ENCODE results near the gene AKAP12. TPM values are rescaled to one million over a fixed set of nuclear protein-coding genes. Genes with fewer than 3 reads are reported as not detected.

The AKAP12 gene
- polyA plus RNA-seq, 2 of the 4 experiments (the other 2 are of a cell fraction): 32.1 to 192 TPM

DNA sequence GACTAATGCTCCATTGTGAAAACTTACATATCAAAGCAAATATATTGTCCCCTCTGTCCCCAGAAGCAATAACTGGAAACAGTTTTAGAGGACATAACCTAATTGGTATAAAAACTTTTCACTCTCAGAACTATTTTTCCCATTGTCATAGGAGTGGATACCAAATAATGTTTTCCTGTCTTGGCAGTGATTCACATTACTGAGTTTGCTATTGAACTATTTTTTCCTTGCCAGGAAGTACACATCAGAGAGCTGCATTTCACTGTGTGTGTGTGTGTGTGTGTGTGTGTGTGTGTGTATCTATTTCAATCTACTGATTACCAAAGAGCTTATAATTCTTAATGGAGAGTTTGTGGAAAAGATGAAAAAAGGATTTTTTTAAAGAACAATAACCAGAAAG lies 45.4 kb downstream of the AKAP12 start:
- ATAC-seq: no peak
- DNase-seq (ENCODE audit: low read depth in 1 of 2, low spot score in 1 of 2): no peak
- no peaks in the 10 kb centered on the region for H3K9me3 ChIP-seq
- ChIA-PET POLR2A (interaction anchor here (0.6 kb wide), 1 partner anchor 916 kb away, joined by 3 read pairs; no protein-coding TSS in a partner anchor), CTCF (no interaction called here)
- no peak for FAIRE-seq
- H3K4me2 ChIP-seq: no peak overlapping the region
- no peak overlapping the region for H3K27ac ChIP-seq
- H3K4me3 ChIP-seq: no peak overlapping the region
- peaks cover 4% of the 10 kb centered on the region; the same call in 2 of the 3 replicates for H3K4me1 ChIP-seq
- no peak for TF ChIP-seq CBX8 (IDR thresholded peaks at IDR 0.05)
- TF ChIP-seq NPAS2 (CRISPR knock-in tag; IDR thresholded peaks at IDR 0.05; ENCODE audit: borderline replicate concordance): no peak
- TF ChIP-seq NFE2L2 (conservative IDR thresholded peaks at IDR 0.05; ENCODE audit: low read length): no peak
- no peak for TF ChIP-seq CEBPB (IDR thresholded peaks at IDR 0.05)
- TF ChIP-seq BHLHE40 (IDR thresholded peaks at IDR 0.05; ENCODE audit: low read depth, low read length): no peak
- no peak for TF ChIP-seq MYC (IDR thresholded peaks at IDR 0.05; ENCODE audit: borderline replicate concordance, low read length)
- no peak for TF ChIP-seq RAD21 (conservative IDR thresholded peaks at IDR 0.05 in 1 of 2, IDR thresholded peaks at IDR 0.05 in 1 of 2)
- TF ChIP-seq, protein P1, sequence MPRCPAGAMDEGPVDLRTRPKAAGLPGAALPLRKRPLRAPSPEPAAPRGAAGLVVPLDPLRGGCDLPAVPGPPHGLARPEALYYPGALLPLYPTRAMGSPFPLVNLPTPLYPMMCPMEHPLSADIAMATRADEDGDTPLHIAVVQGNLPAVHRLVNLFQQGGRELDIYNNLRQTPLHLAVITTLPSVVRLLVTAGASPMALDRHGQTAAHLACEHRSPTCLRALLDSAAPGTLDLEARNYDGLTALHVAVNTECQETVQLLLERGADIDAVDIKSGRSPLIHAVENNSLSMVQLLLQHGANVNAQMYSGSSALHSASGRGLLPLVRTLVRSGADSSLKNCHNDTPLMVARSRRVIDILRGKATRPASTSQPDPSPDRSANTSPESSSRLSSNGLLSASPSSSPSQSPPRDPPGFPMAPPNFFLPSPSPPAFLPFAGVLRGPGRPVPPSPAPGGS (IDR thresholded peaks at IDR 0.05): no peak
- TF ChIP-seq ZNF302 (CRISPR knock-in tag; IDR thresholded peaks at IDR 0.05): no peak
- no peak for TF ChIP-seq SMC3 (IDR thresholded peaks at IDR 0.05)

DNA sequence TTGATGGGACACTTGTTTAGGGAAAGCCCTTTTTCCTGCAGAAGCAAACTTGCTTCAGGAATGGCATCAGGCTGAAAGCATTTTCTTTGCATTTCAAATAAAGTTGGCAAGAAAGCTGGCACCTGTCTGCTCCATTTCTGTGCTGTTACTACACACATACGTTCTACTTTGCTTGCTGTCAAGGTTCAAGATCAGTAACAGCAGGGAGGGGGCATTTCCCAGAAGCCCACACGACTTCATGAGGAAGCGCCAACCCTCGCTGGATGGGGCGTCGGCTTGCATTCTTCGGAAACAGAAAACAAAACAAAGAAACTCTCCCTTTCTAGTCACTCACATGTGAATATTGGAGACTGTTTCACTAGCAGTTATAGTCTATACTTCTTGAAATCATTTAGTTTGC lies 46.4 kb downstream of the AKAP12 start:
- H3K4me1 ChIP-seq: peaks cover 4% of the 10 kb centered on the region; the same call in 2 of the 3 replicates
- no peak overlapping the region for H3K4me2 ChIP-seq
- DNase-seq (ENCODE audit: low read depth in 1 of 2, low spot score in 1 of 2) (no peak), ATAC-seq (no peak), FAIRE-seq (no peak)
- POLR2A ChIA-PET: no interaction called here
- no peak overlapping the region for H3K27ac ChIP-seq
- 68% methylated on average over 7 of the region's 7 CpGs for WGBS (ENCODE audit: missing lambda C conversion rate)
- H3K4me3 ChIP-seq: no peak overlapping the region
- CTCF ChIA-PET: no interaction called here
- TF ChIP-seq CHD4 (IDR thresholded peaks at IDR 0.05; ENCODE audit: borderline replicate concordance) (no peak), ZSCAN20 (CRISPR knock-in tag; IDR thresholded peaks at IDR 0.05) (no peak)
- no peaks in the 10 kb centered on the region for H3K9me3 ChIP-seq

DNA sequence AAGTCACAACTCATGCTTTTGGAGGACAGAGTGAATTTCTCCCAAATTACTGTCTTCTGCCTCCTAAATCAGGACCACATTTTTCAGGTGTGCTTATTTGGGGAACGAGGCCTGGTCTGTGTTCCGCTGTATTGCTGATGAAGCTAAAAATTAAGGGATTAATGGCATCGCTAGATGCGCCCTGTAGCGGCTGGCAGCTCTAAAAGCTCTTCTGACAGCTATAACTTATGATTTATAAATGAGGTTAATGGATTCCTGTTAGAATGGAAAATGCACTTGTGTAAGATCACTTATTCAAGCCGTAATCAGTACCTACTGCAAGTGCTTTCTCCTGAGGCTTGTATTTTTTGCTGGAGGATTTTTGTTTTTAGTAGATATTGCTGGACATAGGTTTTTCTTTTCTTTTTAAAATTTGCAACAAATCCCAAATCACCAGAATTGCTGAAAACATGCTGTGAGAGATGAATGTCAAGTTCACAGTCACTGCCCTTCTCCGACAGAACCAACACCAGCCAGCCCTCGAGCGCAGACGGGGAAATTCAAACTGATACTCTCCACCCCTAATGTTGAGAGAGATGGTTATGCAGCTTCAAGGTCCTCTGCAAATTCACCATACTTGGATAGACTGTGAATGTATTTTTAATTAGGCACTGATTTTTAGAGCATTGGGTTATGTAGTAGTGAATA lies 49.1 kb downstream of the AKAP12 start:
- POLR2A ChIA-PET: no interaction called here
- FAIRE-seq: no peak
- H3K27ac ChIP-seq: no peak overlapping the region
- WGBS (ENCODE audit: missing lambda C conversion rate): 93% methylated on average over 10 of the region's 10 CpGs
- peaks cover 4% of the 10 kb centered on the region; the same call in 2 of the 3 replicates for H3K4me1 ChIP-seq
- CTCF ChIA-PET: interaction anchor here (1.4 kb wide), 1 partner anchor 35 kb away, joined by 4 read pairs; no protein-coding TSS in a partner anchor
- no peak for TF ChIP-seq PHF8 (IDR thresholded peaks at IDR 0.05; ENCODE audit: borderline replicate concordance, low read depth)
- TF ChIP-seq, protein P2, sequence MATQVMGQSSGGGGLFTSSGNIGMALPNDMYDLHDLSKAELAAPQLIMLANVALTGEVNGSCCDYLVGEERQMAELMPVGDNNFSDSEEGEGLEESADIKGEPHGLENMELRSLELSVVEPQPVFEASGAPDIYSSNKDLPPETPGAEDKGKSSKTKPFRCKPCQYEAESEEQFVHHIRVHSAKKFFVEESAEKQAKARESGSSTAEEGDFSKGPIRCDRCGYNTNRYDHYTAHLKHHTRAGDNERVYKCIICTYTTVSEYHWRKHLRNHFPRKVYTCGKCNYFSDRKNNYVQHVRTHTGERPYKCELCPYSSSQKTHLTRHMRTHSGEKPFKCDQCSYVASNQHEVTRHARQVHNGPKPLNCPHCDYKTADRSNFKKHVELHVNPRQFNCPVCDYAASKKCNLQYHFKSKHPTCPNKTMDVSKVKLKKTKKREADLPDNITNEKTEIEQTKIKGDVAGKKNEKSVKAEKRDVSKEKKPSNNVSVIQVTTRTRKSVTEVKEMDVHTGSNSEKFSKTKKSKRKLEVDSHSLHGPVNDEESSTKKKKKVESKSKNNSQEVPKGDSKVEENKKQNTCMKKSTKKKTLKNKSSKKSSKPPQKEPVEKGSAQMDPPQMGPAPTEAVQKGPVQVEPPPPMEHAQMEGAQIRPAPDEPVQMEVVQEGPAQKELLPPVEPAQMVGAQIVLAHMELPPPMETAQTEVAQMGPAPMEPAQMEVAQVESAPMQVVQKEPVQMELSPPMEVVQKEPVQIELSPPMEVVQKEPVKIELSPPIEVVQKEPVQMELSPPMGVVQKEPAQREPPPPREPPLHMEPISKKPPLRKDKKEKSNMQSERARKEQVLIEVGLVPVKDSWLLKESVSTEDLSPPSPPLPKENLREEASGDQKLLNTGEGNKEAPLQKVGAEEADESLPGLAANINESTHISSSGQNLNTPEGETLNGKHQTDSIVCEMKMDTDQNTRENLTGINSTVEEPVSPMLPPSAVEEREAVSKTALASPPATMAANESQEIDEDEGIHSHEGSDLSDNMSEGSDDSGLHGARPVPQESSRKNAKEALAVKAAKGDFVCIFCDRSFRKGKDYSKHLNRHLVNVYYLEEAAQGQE (IDR thresholded peaks at IDR 0.05): no peak
- no peak for TF ChIP-seq NR3C1 (IDR thresholded peaks at IDR 0.05)
- TF ChIP-seq ESRRA (IDR thresholded peaks at IDR 0.05; ENCODE audit: borderline replicate concordance, low read length): no peak
- no peak for TF ChIP-seq EHMT2 (IDR thresholded peaks at IDR 0.05; ENCODE audit: low read depth)
- no peak for TF ChIP-seq EHF (CRISPR knock-in tag; IDR thresholded peaks at IDR 0.05)
- no peak for TF ChIP-seq GATA3 (IDR thresholded peaks at IDR 0.05; ENCODE audit: borderline replicate concordance)
- no peak for TF ChIP-seq EP300 (IDR thresholded peaks at IDR 0.05)
- TF ChIP-seq BHLHE40 (IDR thresholded peaks at IDR 0.05; ENCODE audit: low read depth, low read length): no peak
- no peak for TF ChIP-seq CBX8 (IDR thresholded peaks at IDR 0.05)
- TF ChIP-seq, protein P3, sequence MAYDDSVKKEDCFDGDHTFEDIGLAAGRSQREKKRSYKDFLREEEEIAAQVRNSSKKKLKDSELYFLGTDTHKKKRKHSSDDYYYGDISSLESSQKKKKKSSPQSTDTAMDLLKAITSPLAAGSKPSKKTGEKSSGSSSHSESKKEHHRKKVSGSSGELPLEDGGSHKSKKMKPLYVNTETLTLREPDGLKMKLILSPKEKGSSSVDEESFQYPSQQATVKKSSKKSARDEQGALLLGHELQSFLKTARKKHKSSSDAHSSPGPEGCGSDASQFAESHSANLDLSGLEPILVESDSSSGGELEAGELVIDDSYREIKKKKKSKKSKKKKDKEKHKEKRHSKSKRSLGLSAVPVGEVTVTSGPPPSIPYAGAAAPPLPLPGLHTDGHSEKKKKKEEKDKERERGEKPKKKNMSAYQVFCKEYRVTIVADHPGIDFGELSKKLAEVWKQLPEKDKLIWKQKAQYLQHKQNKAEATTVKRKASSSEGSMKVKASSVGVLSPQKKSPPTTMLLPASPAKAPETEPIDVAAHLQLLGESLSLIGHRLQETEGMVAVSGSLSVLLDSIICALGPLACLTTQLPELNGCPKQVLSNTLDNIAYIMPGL (CRISPR knock-in tag; IDR thresholded peaks at IDR 0.05; ENCODE audit: borderline replicate concordance): no peak
- TF ChIP-seq, protein P1 (IDR thresholded peaks at IDR 0.05): no peak
- no peak for TF ChIP-seq RCOR1 (IDR thresholded peaks at IDR 0.05; ENCODE audit: low read depth, low read length)
- no peak for TF ChIP-seq JUNB (IDR thresholded peaks at IDR 0.05)
- TF ChIP-seq JUN (IDR thresholded peaks at IDR 0.05): no peak
- no peaks in the 10 kb centered on the region for H3K9me3 ChIP-seq
- DNase-seq (ENCODE audit: low read depth in 1 of 2, low spot score in 1 of 2): no peak
- no peak overlapping the region for H3K4me3 ChIP-seq
- ATAC-seq: no peak
- no peak overlapping the region for H3K4me2 ChIP-seq
